GM18517 (cell line): ENCODE results near the gene CNPPD1.

Experiments used
- ATAC-seq: cut with Tn5 transposase; IDR thresholded peaks from one replicate; pipeline ENCODE4 v1.9.1; 2021; ENCODE audit warnings: mild to moderate bottlenecking, moderate library complexity; ENCODE audit not compliant: unreplicated experiment

Gene CNPPD1

GRCh38 chr2:219176818-219177551 lies at the start of gene CNPPD1:
Gene CNPPD1, minus strand, starts transcription at chr2:219176925. Its CDS starts 97 bp downstream, at chr2:219176828.
- peak; percentile 54 for ATAC-seq

- no peak for ATAC-seq
These were observed 48.6 kb upstream of the CNPPD1 start for GRCh38 chr2:219225350-219225749.

- ATAC-seq, result no peak
These were observed 47.3 kb upstream of the CNPPD1 start for GRCh38 chr2:219223831-219224610.

- ATAC-seq, result no peak
These were observed 45.3 kb upstream of the CNPPD1 start for GRCh38 chr2:219221957-219222518.

- no peak for ATAC-seq
These were observed 44.1 kb upstream of the CNPPD1 start for GRCh38 chr2:219220652-219221402.

- ATAC-seq, result no peak
These were observed 43.2 kb upstream of the CNPPD1 start for GRCh38 chr2:219219784-219220532.

GRCh38 chr2:219218732-219219701 lies 42.3 kb upstream of the CNPPD1 start, which contains the start of gene ABCB6:
Gene ABCB6, minus strand, starts transcription at chr2:219218958. Its CDS starts 285 bp downstream, at chr2:219218673.
- peak; percentile 70 for ATAC-seq

- ATAC-seq, result peak; percentile 14
These were observed 41.5 kb upstream of the CNPPD1 start for GRCh38 chr2:219218217-219218731.

GRCh38 chr2:219216535-219216915 lies 39.8 kb upstream of the CNPPD1 start:
- no peak for ATAC-seq

GRCh38 chr2:219215871-219216534 lies 39.3 kb upstream of the CNPPD1 start:
- ATAC-seq, result no peak

- ATAC-seq, result no peak
These were observed 38.1 kb upstream of the CNPPD1 start for GRCh38 chr2:219214786-219215185.

- ATAC-seq, result no peak
These were observed 37.4 kb upstream of the CNPPD1 start for GRCh38 chr2:219214141-219214540.

GRCh38 chr2:219213486-219214071 lies 36.9 kb upstream of the CNPPD1 start:
- ATAC-seq, result no peak

- no peak for ATAC-seq
These were observed 36.3 kb upstream of the CNPPD1 start for GRCh38 chr2:219213026-219213415.

- ATAC-seq, result no peak
These were observed 34.2 kb upstream of the CNPPD1 start for GRCh38 chr2:219210886-219211362.

GRCh38 chr2:219210196-219210885 lies 33.6 kb upstream of the CNPPD1 start:
- ATAC-seq, result no peak
